ENCODE data around the gene JARID2. TPM values are rescaled to one million over a fixed set of nuclear protein-coding genes. Genes with fewer than 3 reads are reported as not detected.

The JARID2 gene
- total RNA-seq, 1 experiment from 2014 or later, result 23.6 TPM

DNA sequence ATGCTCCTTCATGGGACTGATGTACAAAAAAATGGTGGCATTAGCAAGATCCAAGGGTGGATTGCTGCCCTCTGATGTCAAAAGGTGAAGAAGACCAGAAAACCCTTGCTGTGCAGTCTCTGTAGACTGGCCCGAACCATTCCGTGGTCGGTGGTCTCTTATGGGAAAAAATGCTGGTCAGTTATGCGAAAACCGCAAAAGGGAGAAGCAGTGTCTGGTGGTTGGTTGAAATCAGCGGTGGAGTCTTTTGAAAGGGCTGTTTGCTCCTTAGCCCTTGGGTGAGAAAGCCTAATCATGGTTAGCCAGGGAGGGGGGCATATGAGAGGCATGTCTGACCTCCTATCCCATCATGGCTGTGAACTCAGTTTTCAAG is 308.8 kb downstream of the JARID2 start:
- intact Hi-C loops (cut with micrococcal nuclease), result no loop called here
- TF ChIP-seq ELF1 (IDR thresholded peaks at IDR 0.05; ENCODE audit: borderline replicate concordance, low read depth) (no peak), ZNF274 (IDR thresholded peaks at IDR 0.05; ENCODE audit: low read depth, low read length) (no peak)
- Histone ChIP-seq H3K36me3 (ENCODE audit: control insufficient read depth in 1 of 2, insufficient read depth in 2 of 2, low read length in 2 of 2) (no peaks in the 10 kb centered on the region), H3K4me1 (ENCODE audit: control insufficient read depth in 1 of 2, insufficient read depth in 2 of 2, low read length in 2 of 2) (peaks cover 0 to 7% of the 10 kb centered on the region in 2 experiments; a peak in 1 of 4 replicates), H3K27ac (ENCODE audit: low read depth, low read length) (no peak overlapping the region), H3K27me3 (ENCODE audit: insufficient read depth, low read length) (no peaks in the 10 kb centered on the region), H3K9ac (ENCODE audit: low read length) (no peak overlapping the region), H4K20me1 (ENCODE audit: insufficient read depth) (no peaks in the 10 kb centered on the region), H3K9me3 (ENCODE audit: control insufficient read depth in 1 of 2, insufficient read depth in 1 of 2, low read depth in 1 of 2, low read length in 2 of 2) (no peaks in the 10 kb centered on the region), H3K4me3 (replicated peaks in 1 of 2; ENCODE audit: low read depth in 1 of 2, low read length in 2 of 2) (no peak overlapping the region), H3K79me2 (ENCODE audit: insufficient read depth, low read length) (no peaks in the 10 kb centered on the region), H2AFZ (ENCODE audit: low read depth, low read length, poor library complexity, severe bottlenecking) (no peak overlapping the region), H3K4me2 (ENCODE audit: low read length) (no peak overlapping the region), H3K9me2 (ENCODE audit: insufficient read depth) (no peaks in the 10 kb centered on the region)
- ChIA-PET CTCF (no interaction called here), POLR2A (no interaction called here), RAD21 (ENCODE audit: low non-redundant PET in 1 of 2, low total read pairs in 2 of 2, uncharacterized antibody in 2 of 2, unreplicated experiment in 2 of 2) (no interaction called here)
- no peak for DNase-seq (ENCODE audit: low read depth, low spot score)
- no TSS peak for BruUV-seq (replicated peaks)
- ATAC-seq, result no peak

DNA sequence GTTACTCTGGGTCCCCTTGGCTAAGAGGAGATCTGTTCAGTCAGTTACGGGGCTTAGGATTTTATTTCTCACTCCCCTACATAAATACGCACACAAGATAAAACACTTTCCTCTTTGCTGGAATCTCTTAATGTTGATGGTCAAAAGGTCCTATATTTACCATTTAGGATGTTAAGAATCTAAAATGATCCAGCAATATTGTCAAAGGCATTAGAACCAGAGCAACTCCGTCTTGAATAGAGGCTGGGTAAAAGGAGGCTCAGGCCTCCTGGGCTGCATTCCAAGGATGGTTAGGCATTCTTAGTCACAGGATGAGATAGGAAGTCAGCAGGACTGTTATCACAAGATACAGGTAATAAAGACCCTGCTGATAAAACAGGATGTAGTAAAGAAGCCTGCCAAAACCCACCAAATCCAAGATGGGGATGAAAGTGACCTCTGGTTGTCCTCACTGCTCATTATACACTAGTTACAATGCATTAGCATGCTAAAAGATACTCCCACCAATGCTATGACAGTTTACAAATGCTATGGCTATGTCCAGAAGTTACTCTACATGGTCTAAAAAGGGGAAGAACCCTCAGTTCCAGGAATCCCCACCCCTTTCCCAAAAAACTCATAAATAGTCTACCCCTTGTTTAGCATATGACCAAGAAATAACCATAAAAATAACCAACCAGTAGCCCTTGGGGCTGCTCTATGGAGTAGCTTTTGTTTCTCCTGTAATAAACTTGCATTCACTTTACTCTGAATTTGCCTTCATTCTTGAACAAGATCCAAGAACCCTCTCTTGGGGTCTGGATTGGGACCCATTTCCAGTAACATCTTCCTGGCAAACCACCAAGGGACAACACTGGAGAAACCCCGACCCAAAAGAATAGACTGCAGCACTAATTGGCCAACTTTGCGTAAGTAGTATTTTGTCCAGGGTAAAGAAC is 309.5 kb downstream of the JARID2 start:
- Histone ChIP-seq H3K9me3 (ENCODE audit: control insufficient read depth in 1 of 2, insufficient read depth in 1 of 2, low read depth in 1 of 2, low read length in 2 of 2) (no peaks in the 10 kb centered on the region), H3K4me1 (ENCODE audit: control insufficient read depth in 1 of 2, insufficient read depth in 2 of 2, low read length in 2 of 2) (peaks cover 0 to 7% of the 10 kb centered on the region in 2 experiments; a peak in 1 of 4 replicates), H4K20me1 (ENCODE audit: insufficient read depth) (no peaks in the 10 kb centered on the region), H3K9me2 (ENCODE audit: insufficient read depth) (no peaks in the 10 kb centered on the region), H3K9ac (ENCODE audit: low read length) (no peak overlapping the region), H3K27me3 (ENCODE audit: insufficient read depth, low read length) (no peaks in the 10 kb centered on the region), H3K4me2 (ENCODE audit: low read length) (no peak overlapping the region), H2AFZ (ENCODE audit: low read depth, low read length, poor library complexity, severe bottlenecking) (no peak overlapping the region), H3K36me3 (ENCODE audit: control insufficient read depth in 1 of 2, insufficient read depth in 2 of 2, low read length in 2 of 2) (no peaks in the 10 kb centered on the region), H3K4me3 (replicated peaks in 1 of 2; ENCODE audit: low read depth in 1 of 2, low read length in 2 of 2) (no peak overlapping the region), H3K27ac (ENCODE audit: low read depth, low read length) (no peak overlapping the region), H3K79me2 (ENCODE audit: insufficient read depth, low read length) (no peaks in the 10 kb centered on the region)
- TF ChIP-seq POLR2AphosphoS5 (IDR thresholded peaks at IDR 0.05; ENCODE audit: low read depth, low read length), result no peak
- TF ChIP-seq CBX3 (IDR thresholded peaks at IDR 0.05; ENCODE audit: low read depth), result no peak
- TF ChIP-seq ZNF274 (IDR thresholded peaks at IDR 0.05; ENCODE audit: low read depth, low read length), result no peak
- no peak for TF ChIP-seq SRF (IDR thresholded peaks at IDR 0.05; ENCODE audit: low read depth)
- no peak for TF ChIP-seq EGR1 (IDR thresholded peaks at IDR 0.05; ENCODE audit: low read depth)
- POLR2A ChIA-PET, result no interaction called here
- intact Hi-C loops (cut with micrococcal nuclease), result no loop called here
- ATAC-seq, result no peak
- CTCF ChIA-PET, result no interaction called here
- no peak for DNase-seq (ENCODE audit: low read depth, low spot score)
- no TSS peak for BruUV-seq (replicated peaks)
- RAD21 ChIA-PET (ENCODE audit: low non-redundant PET in 1 of 2, low total read pairs in 2 of 2, uncharacterized antibody in 2 of 2, unreplicated experiment in 2 of 2), result no interaction called here
